Measurements from ENCODE around the gene INO80D. TPM values are rescaled to one million over a fixed set of nuclear protein-coding genes. Genes with fewer than 3 reads are reported as not detected.

INO80D gene
- total RNA-seq, 1 donor from 2014 or later: 21.1 TPM

- Histone ChIP-seq H3K9me3 (ENCODE audit: insufficient read depth, low read depth, low read length) (no peaks in the 10 kb centered on the region), H2AFZ (ENCODE audit: low read depth, low read length) (no peak overlapping the region), H3K9ac (ENCODE audit: low read length) (no peak overlapping the region), H3K4me2 (ENCODE audit: low read length) (no peak overlapping the region), H3K4me3 (ENCODE audit: insufficient read depth, low read depth, low read length) (no peak overlapping the region), H3K27me3 (ENCODE audit: insufficient read depth, low read length) (no peaks in the 10 kb centered on the region), H3K4me1 (ENCODE audit: insufficient read depth, low read length) (no peaks in the 10 kb centered on the region), H3K36me3 (ENCODE audit: insufficient read depth, low read length) (peaks cover 12% of the 10 kb centered on the region), H3K79me2 (ENCODE audit: insufficient read depth, low read length) (no peaks in the 10 kb centered on the region), H4K20me1 (ENCODE audit: insufficient read depth, low read length) (no peaks in the 10 kb centered on the region), H3K27ac (ENCODE audit: low read depth, low read length) (no peak overlapping the region)
- peak; percentile 10 for TF ChIP-seq CTCF (IDR thresholded peaks at IDR 0.05; ENCODE audit: insufficient read depth, low read depth, low read length)
- TF ChIP-seq EZH2 (IDR thresholded peaks at IDR 0.05; ENCODE audit: insufficient read depth, low read length): no peak
- DNase-seq (ENCODE audit: low read depth): no peak
- Mint-ChIP-seq H3K4me1 (ENCODE audit: low read depth, unreplicated experiment) (peaks cover 15% of the 10 kb centered on the region), H3K4me3 (ENCODE audit: unreplicated experiment) (no peak overlapping the region), H3K36me3 (ENCODE audit: low read depth, unreplicated experiment) (peaks cover 25% of the 10 kb centered on the region), H3K9me3 (ENCODE audit: unreplicated experiment) (no peaks in the 10 kb centered on the region), H3K27ac (ENCODE audit: unreplicated experiment) (no peak overlapping the region), H3K27me3 (ENCODE audit: low read depth, unreplicated experiment) (no peaks in the 10 kb centered on the region)
- no peak for FAIRE-seq
These were observed 81.8 kb downstream of the INO80D start for GRCh38 chr2:206004004-206004693.

GRCh38 chr2:206002440-206002839, 83.5 kb downstream of the INO80D start:
- Mint-ChIP-seq H3K4me1 (ENCODE audit: low read depth, unreplicated experiment) (peaks cover 19% of the 10 kb centered on the region), H3K36me3 (ENCODE audit: low read depth, unreplicated experiment) (peaks cover 26% of the 10 kb centered on the region), H3K27me3 (ENCODE audit: low read depth, unreplicated experiment) (no peaks in the 10 kb centered on the region), H3K27ac (ENCODE audit: unreplicated experiment) (no peak overlapping the region), H3K9me3 (ENCODE audit: unreplicated experiment) (no peaks in the 10 kb centered on the region), H3K4me3 (ENCODE audit: unreplicated experiment) (no peak overlapping the region)
- DNase-seq (ENCODE audit: low read depth) (no peak), FAIRE-seq (no peak)
- H3K4me2 ChIP-seq (ENCODE audit: low read length): no peak overlapping the region
- no peaks in the 10 kb centered on the region for H4K20me1 ChIP-seq (ENCODE audit: insufficient read depth, low read length)
- no peak overlapping the region for H3K27ac ChIP-seq (ENCODE audit: low read depth, low read length)
- no peaks in the 10 kb centered on the region for H3K27me3 ChIP-seq (ENCODE audit: insufficient read depth, low read length)
- peaks cover 10% of the 10 kb centered on the region for H3K36me3 ChIP-seq (ENCODE audit: insufficient read depth, low read length)
- H3K79me2 ChIP-seq (ENCODE audit: insufficient read depth, low read length): no peaks in the 10 kb centered on the region
- no peak overlapping the region for H3K4me3 ChIP-seq (ENCODE audit: insufficient read depth, low read depth, low read length)
- H3K9me3 ChIP-seq (ENCODE audit: insufficient read depth, low read depth, low read length): no peaks in the 10 kb centered on the region
- H3K4me1 ChIP-seq (ENCODE audit: insufficient read depth, low read length): no peaks in the 10 kb centered on the region
- H2AFZ ChIP-seq (ENCODE audit: low read depth, low read length): no peak overlapping the region
- TF ChIP-seq EZH2 (IDR thresholded peaks at IDR 0.05; ENCODE audit: insufficient read depth, low read length) (no peak), CTCF (IDR thresholded peaks at IDR 0.05; ENCODE audit: insufficient read depth, low read depth, low read length) (no peak)
- H3K9ac ChIP-seq (ENCODE audit: low read length): no peak overlapping the region

- H3K36me3 Mint-ChIP-seq (ENCODE audit: low read depth, unreplicated experiment): peaks cover 22% of the 10 kb centered on the region
- Histone ChIP-seq H3K79me2 (ENCODE audit: insufficient read depth, low read length) (no peaks in the 10 kb centered on the region), H3K36me3 (ENCODE audit: insufficient read depth, low read length) (peaks cover 8% of the 10 kb centered on the region), H3K4me3 (ENCODE audit: insufficient read depth, low read depth, low read length) (no peak overlapping the region), H4K20me1 (ENCODE audit: insufficient read depth, low read length) (no peaks in the 10 kb centered on the region), H3K9ac (ENCODE audit: low read length) (no peak overlapping the region), H3K27ac (ENCODE audit: low read depth, low read length) (no peak overlapping the region), H2AFZ (ENCODE audit: low read depth, low read length) (no peak overlapping the region), H3K4me1 (ENCODE audit: insufficient read depth, low read length) (no peaks in the 10 kb centered on the region), H3K9me3 (ENCODE audit: insufficient read depth, low read depth, low read length) (no peaks in the 10 kb centered on the region), H3K27me3 (ENCODE audit: insufficient read depth, low read length) (no peaks in the 10 kb centered on the region), H3K4me2 (ENCODE audit: low read length) (no peak overlapping the region)
- TF ChIP-seq CTCF (IDR thresholded peaks at IDR 0.05; ENCODE audit: insufficient read depth, low read depth, low read length) (no peak), EZH2 (IDR thresholded peaks at IDR 0.05; ENCODE audit: insufficient read depth, low read length) (no peak)
- H3K9me3 Mint-ChIP-seq (ENCODE audit: unreplicated experiment): no peaks in the 10 kb centered on the region
- FAIRE-seq (peak; percentile 20), DNase-seq (ENCODE audit: low read depth) (no peak)
- no peaks in the 10 kb centered on the region for H3K27me3 Mint-ChIP-seq (ENCODE audit: low read depth, unreplicated experiment)
- H3K27ac Mint-ChIP-seq (ENCODE audit: unreplicated experiment): peak overlapping the region; percentile 69
- peaks cover 19% of the 10 kb centered on the region for H3K4me1 Mint-ChIP-seq (ENCODE audit: low read depth, unreplicated experiment)
- no peak overlapping the region for H3K4me3 Mint-ChIP-seq (ENCODE audit: unreplicated experiment)
These were observed 84.1 kb downstream of the INO80D start for GRCh38 chr2:206001912-206002311.

Measured in astrocyte (in vitro differentiated cells and primary cell).